GM10266 (cell line): ENCODE results near the gene MTPN.

ENCODE experiments used
- DNase-seq: peaks from one replicate; pipeline ENCODE4 v3.0.0; 2012; ENCODE audit errors: extremely low spot score
- TF ChIP-seq, protein P1 (sequence below): IDR thresholded peaks from 2 replicates; pipeline ENCODE4 v1.5.1; 2012; ENCODE audit warnings: mild to moderate bottlenecking, low read depth; ENCODE audit not compliant: control insufficient read depth, insufficient read depth; ENCODE audit errors: missing control alignments

MTPN gene

DNA sequence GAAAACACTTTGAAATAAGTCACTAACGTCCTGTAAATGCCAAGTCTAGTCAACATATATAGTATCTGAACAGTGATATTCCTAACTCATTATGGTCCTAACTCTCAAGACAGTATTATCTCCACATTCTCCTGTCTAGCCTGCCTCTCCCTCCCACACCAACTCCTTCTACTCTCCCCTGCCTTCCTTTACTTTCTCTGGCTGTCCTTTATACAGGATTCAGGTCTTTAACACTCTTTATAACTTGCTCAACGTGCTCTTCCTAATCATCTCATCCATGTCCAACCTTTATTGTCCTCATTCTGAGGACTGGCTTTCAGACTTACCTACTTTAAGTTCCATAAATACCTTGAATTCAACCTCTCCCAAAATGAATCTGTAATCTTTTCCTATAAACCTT lies 42.5 kb downstream of the MTPN start:
- TF ChIP-seq, protein P1, sequence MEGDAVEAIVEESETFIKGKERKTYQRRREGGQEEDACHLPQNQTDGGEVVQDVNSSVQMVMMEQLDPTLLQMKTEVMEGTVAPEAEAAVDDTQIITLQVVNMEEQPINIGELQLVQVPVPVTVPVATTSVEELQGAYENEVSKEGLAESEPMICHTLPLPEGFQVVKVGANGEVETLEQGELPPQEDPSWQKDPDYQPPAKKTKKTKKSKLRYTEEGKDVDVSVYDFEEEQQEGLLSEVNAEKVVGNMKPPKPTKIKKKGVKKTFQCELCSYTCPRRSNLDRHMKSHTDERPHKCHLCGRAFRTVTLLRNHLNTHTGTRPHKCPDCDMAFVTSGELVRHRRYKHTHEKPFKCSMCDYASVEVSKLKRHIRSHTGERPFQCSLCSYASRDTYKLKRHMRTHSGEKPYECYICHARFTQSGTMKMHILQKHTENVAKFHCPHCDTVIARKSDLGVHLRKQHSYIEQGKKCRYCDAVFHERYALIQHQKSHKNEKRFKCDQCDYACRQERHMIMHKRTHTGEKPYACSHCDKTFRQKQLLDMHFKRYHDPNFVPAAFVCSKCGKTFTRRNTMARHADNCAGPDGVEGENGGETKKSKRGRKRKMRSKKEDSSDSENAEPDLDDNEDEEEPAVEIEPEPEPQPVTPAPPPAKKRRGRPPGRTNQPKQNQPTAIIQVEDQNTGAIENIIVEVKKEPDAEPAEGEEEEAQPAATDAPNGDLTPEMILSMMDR, result no peak
- DNase-seq, result no peak

GRCh38 chr7:135933509-135934188 lies 43.5 kb downstream of the MTPN start:
- DNase-seq, result no peak

DNA sequence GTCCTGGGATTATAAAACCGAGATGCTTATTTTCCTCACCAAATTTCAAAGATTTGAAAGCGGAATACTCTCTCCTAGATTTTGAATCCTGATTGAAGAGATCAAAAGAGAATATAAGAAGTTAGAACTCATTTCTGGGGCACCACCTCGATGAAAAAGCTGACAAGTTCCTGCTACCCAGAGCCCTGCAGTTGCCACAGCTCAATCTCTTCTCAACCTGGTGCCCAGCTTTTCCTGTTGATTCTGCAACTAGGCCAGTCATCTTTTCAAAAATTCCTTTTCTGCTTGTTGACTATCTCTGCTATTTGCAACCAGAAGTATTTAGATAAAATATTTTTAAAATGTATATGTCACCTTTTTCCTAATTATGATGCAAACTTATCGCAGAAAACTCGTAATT lies 45.0 kb downstream of the MTPN start:
- TF ChIP-seq, protein P1, result no peak

More at GRCh38 chr7:135933509-135934188, 43.5 kb downstream of the MTPN start:
- TF ChIP-seq, protein P1, result no peak

DNA sequence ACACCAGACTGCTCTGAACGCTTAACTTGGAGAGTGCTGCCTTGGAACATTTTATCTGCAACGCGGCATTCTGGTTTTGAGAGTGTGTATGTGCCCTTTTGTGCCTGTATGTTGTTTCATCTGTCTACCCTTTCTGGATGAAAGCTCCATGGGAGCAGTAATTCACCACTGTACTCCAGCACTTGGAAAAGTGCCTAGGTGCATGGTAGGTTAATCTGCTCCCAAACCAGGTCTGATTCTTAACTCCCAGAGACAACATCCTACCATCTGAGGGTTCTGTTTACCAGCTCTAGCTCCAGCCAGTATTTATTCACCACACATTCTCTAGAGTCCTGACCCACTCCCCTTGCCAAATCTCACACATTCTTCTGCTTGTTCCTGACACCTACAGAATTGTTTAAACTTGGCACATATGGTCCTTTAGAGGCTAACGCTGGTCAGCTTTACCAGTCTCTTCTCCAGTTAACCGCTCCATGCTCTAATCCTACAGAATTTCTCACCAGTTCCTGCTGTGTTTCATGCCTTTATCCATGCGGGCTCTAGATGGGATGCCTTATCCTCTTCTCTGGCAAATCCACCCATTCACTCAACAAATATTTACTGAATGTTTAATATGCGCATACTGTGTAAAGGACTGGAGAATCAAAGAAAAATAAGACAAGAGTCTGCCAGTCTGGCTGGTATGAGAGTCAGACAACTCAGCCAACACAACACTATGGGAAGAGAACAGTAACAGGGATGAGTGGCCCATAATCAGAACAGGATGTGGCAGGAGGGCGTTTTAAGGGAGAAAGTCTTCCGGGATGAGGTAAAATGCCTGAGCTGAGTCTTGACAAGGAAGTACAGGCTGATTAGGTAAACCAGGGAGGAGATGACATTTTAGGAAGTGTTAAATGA lies 46.3 kb downstream of the MTPN start:
- DNase-seq, result no peak

More for the DNA sequence above, 45.0 kb downstream of the MTPN start:
- DNase-seq, result no peak

DNA sequence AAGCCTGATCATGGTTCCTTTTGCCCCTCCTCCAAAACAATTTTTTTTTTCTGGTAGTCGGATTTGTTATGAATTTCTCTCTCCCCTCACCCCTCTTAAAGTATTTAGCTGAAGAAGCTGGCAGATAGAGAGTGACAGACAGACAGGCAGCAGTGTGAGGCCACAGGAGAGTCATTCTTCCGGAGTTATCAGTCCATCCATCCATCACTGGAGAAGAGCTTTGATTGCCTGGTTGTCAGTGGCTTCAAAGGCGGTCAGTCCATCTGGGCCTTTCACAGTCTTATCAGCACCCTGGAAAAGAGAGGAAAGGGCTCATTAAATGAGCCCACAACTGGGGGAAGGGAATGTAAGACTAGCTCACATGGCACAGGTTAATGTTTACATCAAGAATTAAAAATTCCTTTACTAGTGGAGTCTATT lies 47.4 kb downstream of the MTPN start:
- no peak for DNase-seq
- TF ChIP-seq, protein P1, result no peak

More for the DNA sequence above, 46.3 kb downstream of the MTPN start:
- TF ChIP-seq, protein P1, result no peak

DNA sequence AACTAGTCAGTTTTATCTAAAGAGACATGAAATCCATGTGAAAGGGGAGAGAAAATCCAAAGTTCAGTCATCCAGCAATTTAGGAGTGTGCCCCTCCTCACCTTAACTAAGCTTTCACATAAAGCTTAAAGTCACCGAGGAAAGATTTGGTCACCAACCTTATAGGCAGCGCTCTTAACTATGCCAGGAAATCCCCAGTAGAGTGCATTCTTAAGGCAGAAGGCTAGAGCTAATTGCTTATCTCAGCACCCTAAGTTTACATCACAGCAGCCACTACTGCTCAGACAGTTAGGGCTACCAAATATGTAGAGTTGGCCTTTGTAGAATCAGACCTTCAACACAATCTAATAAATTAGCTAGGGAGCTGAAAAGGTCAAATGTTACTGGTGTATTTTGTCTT lies 47.9 kb downstream of the MTPN start:
- no peak for DNase-seq
- TF ChIP-seq, protein P1, result no peak

GRCh38 chr7:135928136-135928535 lies 49.0 kb downstream of the MTPN start:
- DNase-seq, result no peak
- TF ChIP-seq, protein P1, result no peak
